GM12874 (cell line): ENCODE results near the gene DACH1.

ENCODE experiments used
- TF ChIP-seq, protein P1 (sequence below): IDR thresholded peaks from 2 replicates; pipeline ENCODE4 v1.5.1; 2011; ENCODE audit warnings: low read depth, mild to moderate bottlenecking, control low read depth, low read length, moderate library complexity; ENCODE audit not compliant: insufficient read depth

Gene DACH1

DNA sequence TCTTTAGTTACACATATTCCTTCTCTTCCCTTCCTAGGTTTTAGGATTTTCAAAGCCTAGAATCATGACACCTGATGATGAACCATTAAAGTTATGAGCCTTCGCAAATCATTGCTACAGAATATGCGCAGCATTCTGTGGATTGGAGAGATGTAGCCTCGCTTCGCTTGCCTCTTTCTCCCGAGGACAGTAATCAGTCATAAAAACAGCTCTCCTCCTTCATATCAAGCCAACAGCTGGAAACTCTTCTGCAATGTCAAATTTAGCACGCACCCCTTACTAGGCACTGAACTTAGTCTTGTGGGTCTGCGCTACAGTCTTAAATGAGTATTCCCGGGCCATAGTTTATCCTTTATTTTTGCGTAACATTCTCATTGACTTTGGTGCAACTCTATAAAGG is 79.6 kb downstream of the DACH1 start:
- TF ChIP-seq, protein P1, sequence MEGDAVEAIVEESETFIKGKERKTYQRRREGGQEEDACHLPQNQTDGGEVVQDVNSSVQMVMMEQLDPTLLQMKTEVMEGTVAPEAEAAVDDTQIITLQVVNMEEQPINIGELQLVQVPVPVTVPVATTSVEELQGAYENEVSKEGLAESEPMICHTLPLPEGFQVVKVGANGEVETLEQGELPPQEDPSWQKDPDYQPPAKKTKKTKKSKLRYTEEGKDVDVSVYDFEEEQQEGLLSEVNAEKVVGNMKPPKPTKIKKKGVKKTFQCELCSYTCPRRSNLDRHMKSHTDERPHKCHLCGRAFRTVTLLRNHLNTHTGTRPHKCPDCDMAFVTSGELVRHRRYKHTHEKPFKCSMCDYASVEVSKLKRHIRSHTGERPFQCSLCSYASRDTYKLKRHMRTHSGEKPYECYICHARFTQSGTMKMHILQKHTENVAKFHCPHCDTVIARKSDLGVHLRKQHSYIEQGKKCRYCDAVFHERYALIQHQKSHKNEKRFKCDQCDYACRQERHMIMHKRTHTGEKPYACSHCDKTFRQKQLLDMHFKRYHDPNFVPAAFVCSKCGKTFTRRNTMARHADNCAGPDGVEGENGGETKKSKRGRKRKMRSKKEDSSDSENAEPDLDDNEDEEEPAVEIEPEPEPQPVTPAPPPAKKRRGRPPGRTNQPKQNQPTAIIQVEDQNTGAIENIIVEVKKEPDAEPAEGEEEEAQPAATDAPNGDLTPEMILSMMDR, result no peak

- TF ChIP-seq, protein P1, result no peak
Measured at GRCh38 chr13:71786875-71787274, 80.1 kb downstream of the DACH1 start.

DNA sequence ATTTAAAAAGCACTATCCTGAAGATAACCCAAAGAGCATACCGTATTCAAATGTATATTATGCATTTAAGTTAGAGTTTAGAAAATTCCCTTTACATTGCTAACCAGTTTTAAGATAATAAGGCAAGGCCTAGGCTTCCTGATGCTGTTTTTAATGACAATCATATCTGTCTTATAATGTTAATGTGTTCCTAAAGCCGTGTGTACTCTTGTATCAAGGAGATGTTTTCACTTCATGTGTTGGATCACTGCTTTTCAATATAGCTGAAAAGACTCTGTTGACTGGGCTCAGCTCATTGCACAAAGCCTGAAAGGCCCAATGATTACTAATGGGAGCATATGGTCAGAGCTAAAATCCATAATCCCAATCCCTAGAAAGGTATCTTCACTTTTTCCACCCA is 81.6 kb downstream of the DACH1 start:
- TF ChIP-seq, protein P1, result no peak

DNA sequence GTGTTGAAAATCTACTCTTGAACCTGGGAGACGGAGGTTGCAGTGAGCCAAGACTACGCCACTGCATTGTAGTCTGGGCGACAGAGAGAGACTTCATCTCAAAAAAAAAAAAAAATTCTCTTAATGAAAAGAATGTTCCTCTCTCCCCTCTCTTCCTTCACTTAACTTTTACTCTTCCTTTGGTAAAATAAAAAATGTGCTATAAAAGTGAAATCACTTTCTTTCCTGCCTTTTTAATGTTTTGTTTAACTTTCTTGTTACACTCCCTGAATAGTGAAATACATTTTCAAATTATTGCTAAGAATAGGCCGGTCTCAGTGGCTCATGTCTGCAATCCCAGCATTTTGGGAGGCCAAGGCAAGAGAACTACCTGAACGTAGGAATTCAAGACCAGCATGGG is 86.5 kb downstream of the DACH1 start:
- TF ChIP-seq, protein P1, result no peak

- TF ChIP-seq, protein P1, result no peak
Measured at GRCh38 chr13:71775966-71776365, 91.0 kb downstream of the DACH1 start.

GRCh38 chr13:71774863-71775262 is 92.1 kb downstream of the DACH1 start:
- TF ChIP-seq, protein P1, result no peak

DNA sequence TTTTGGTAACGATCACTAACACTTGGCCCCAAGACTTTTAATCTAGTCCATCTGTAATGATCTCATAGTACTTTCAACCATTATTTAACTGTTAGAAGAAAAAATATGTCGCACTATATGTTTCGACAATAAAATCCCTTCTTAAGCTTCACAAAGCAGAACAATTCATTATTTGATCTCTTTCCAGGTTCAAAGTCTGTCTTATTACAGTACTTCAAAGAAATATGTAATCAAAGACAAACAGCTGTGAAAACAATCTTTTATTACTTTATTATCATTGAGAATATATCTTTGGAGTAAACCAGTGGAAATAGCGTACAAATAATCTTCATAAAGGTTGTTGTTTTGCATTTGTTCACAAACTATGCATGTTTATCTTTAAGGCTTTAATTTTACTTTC is 93.5 kb downstream of the DACH1 start:
- TF ChIP-seq, protein P1, result no peak

DNA sequence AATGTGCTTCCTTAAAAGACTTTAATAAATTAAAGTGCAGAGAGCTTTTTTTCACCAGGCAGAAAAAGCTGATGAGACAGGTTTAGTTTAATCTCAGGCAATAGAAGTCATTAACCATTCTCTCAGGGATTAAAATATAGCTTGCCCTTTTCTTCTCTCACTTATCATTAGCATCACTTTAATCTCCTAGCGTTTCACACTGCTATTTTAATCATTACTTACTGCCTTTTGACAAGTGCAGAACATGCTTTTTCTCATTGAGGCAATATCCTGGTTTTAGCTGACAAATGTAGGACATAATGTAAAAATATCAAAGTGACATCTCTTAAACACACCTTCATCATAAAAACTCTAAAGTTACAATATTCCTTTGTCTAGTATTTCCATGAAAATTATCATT is 94.6 kb downstream of the DACH1 start:
- TF ChIP-seq, protein P1, result no peak
